IPS-18c (cell line): ENCODE results near the gene BMERB1.

Experiments
- H3K4me3 ChIP-seq: 2 replicates; pipeline ENCODE4 v1.7.0; 2013; ENCODE audit warnings: low read depth, mild to moderate bottlenecking, low read length, moderate library complexity; ENCODE audit not compliant: insufficient read depth
- H3K9me3 ChIP-seq: one replicate; pipeline ENCODE4 v1.6.1; 2013; ENCODE audit warnings: mild to moderate bottlenecking, low read length, moderate library complexity; ENCODE audit not compliant: control insufficient read depth, insufficient read depth

Gene BMERB1

GRCh38 chr16:15581127-15581815 lies 146.9 kb downstream of the BMERB1 start:
- Histone ChIP-seq H3K4me3 (no peak overlapping the region), H3K9me3 (no peaks in the 10 kb centered on the region)

GRCh38 chr16:15583526-15583925 lies 149.1 kb downstream of the BMERB1 start:
- H3K9me3 ChIP-seq = peaks cover 3% of the 10 kb centered on the region
- no peak overlapping the region for H3K4me3 ChIP-seq

- Histone ChIP-seq H3K9me3 (peaks cover 3% of the 10 kb centered on the region), H3K4me3 (no peak overlapping the region)
These were observed 151.6 kb downstream of the BMERB1 start for GRCh38 chr16:15585956-15586355.

GRCh38 chr16:15586716-15587115 lies 152.3 kb downstream of the BMERB1 start:
- H3K4me3 ChIP-seq = no peak overlapping the region
- H3K9me3 ChIP-seq = peaks cover 3% of the 10 kb centered on the region

GRCh38 chr16:15587152-15587825 lies 152.9 kb downstream of the BMERB1 start:
- Histone ChIP-seq H3K4me3 (no peak overlapping the region), H3K9me3 (peaks cover 3% of the 10 kb centered on the region)

- no peaks in the 10 kb centered on the region for H3K9me3 ChIP-seq
- H3K4me3 ChIP-seq = no peak overlapping the region
These were observed 157.9 kb downstream of the BMERB1 start for GRCh38 chr16:15592324-15592723.

- Histone ChIP-seq H3K9me3 (no peaks in the 10 kb centered on the region), H3K4me3 (no peak overlapping the region)
These were observed 158.8 kb downstream of the BMERB1 start for GRCh38 chr16:15593235-15593634.

GRCh38 chr16:15594711-15595320 lies 160.4 kb downstream of the BMERB1 start:
- no peaks in the 10 kb centered on the region for H3K9me3 ChIP-seq
- H3K4me3 ChIP-seq = no peak overlapping the region

- Histone ChIP-seq H3K9me3 (no peaks in the 10 kb centered on the region), H3K4me3 (no peak overlapping the region)
These were observed 162.7 kb downstream of the BMERB1 start for GRCh38 chr16:15597135-15597534.

- Histone ChIP-seq H3K4me3 (no peak overlapping the region), H3K9me3 (no peaks in the 10 kb centered on the region)
These were observed 163.6 kb downstream of the BMERB1 start for GRCh38 chr16:15597822-15598647.

- H3K4me3 ChIP-seq = no peak overlapping the region
- no peaks in the 10 kb centered on the region for H3K9me3 ChIP-seq
These were observed 164.3 kb downstream of the BMERB1 start for GRCh38 chr16:15598648-15599190.

- Histone ChIP-seq H3K9me3 (no peaks in the 10 kb centered on the region), H3K4me3 (no peak overlapping the region)
These were observed 165.1 kb downstream of the BMERB1 start for GRCh38 chr16:15599303-15600070.

- no peaks in the 10 kb centered on the region for H3K9me3 ChIP-seq
- no peak overlapping the region for H3K4me3 ChIP-seq
These were observed 167.0 kb downstream of the BMERB1 start for GRCh38 chr16:15601212-15601879.

GRCh38 chr16:15602285-15603044 lies 168.1 kb downstream of the BMERB1 start:
- Histone ChIP-seq H3K9me3 (no peaks in the 10 kb centered on the region), H3K4me3 (no peak overlapping the region)
